SK-N-SH (cell line): ENCODE data around the gene TTC27. TPM values are rescaled to one million over a fixed set of nuclear protein-coding genes. Genes with fewer than 3 reads are reported as not detected.

Experiments
- CTCF ChIA-PET: fragments of 300-600, 350-600 bp; formaldehyde crosslinking; extraction: SDS; loops from one replicate; lab custom pipeline; 2021; lab: Yijun Ruan, JAX
- POLR2A ChIA-PET: fragments of 350-600 bp; sonication (Branson Sonifier 250); formaldehyde crosslinking; extraction: SDS; loops from one replicate; lab custom pipeline; 2020; ENCODE audit warnings: antibody characterized with exemption, inconsistent platforms; lab: Yijun Ruan, JAX
- DNase-seq: peaks from one replicate; pipeline ENCODE4 v3.0.0; 2012
- H2AFZ ChIP-seq: fragments of 200-600 bp; sonication (generic); 2 replicates; pipeline ENCODE4 v1.8.1; 2016; ENCODE audit warnings: antibody characterized with exemption, mild to moderate bottlenecking, low read depth
- H3F3A ChIP-seq: fragments of 200-600 bp; sonication (generic); replicated peaks from 2 replicates; pipeline ENCODE3; 2016; ENCODE audit warnings: antibody characterized with exemption, mild to moderate bottlenecking; ENCODE audit not compliant: insufficient read depth
- H3K27ac ChIP-seq, 2 experiments: fragments of 200-500 bp in 1 of 2; fragments of 200-600 bp in 1 of 2; sonication (Bioruptor generic) in 1 of 2; sonication (generic), shearing (Covaris generic) in 1 of 2; 2 replicates each; pipeline versions ENCODE4 v1.5.1 to v1.6.1; 2014 to 2016; ENCODE audit warnings: low read depth in 2 of 2, inconsistent platforms in 1 of 2, low read length in 1 of 2, mild to moderate bottlenecking in 1 of 2, mixed read lengths in 1 of 2
- H3K27me3 ChIP-seq: fragments of 200-600 bp; sonication (generic), shearing (Covaris generic); 2 replicates; pipeline ENCODE4 v1.6.1; 2016; ENCODE audit warnings: mixed run types; ENCODE audit not compliant: insufficient read depth
- H3K36me3 ChIP-seq, 2 experiments: fragments of 200-500 bp in 1 of 2; fragments of 200-600 bp in 1 of 2; sonication (Bioruptor generic) in 1 of 2; sonication (generic) in 1 of 2; replicated peaks in 1 of 2; 2 replicates each; pipeline versions ENCODE3 to v1.5.1; 2014 to 2016; ENCODE audit warnings: low read length in 1 of 2, mild to moderate bottlenecking in 1 of 2; ENCODE audit not compliant: insufficient read depth in 2 of 2, control insufficient read depth in 1 of 2
- H3K4me1 ChIP-seq, 2 experiments: fragments of 200-500 bp in 1 of 2; fragments of 200-600 bp in 1 of 2; sonication (Bioruptor generic) in 1 of 2; sonication (generic), shearing (Covaris generic) in 1 of 2; 2 replicates each; pipeline versions ENCODE4 v1.5.1 to v1.6.1; 2014 to 2016; ENCODE audit warnings: low read depth in 1 of 2, low read length in 1 of 2, mixed run types in 1 of 2; ENCODE audit not compliant: insufficient read depth in 2 of 2, control insufficient read depth in 1 of 2
- H3K4me2 ChIP-seq: fragments of 200-600 bp; sonication (generic), shearing (Covaris generic); 2 replicates; pipeline ENCODE4 v1.6.1; 2017; ENCODE audit warnings: mixed run types
- H3K4me3 ChIP-seq, 2 experiments: fragments of 200-500 bp in 1 of 2; fragments of 200-600 bp in 1 of 2; sonication (Bioruptor generic) in 1 of 2; sonication (generic), shearing (Covaris generic) in 1 of 2; 2 replicates each; pipeline versions ENCODE4 v1.5.1 to v1.8.1; 2014 to 2016; ENCODE audit warnings: low read depth in 2 of 2, inconsistent platforms in 1 of 2, low read length in 1 of 2, mild to moderate bottlenecking in 1 of 2, mixed read lengths in 1 of 2, moderate library complexity in 1 of 2
- H3K79me2 ChIP-seq: fragments of 200-600 bp; sonication (generic); 2 replicates; pipeline ENCODE4 v1.8.1; 2017; ENCODE audit warnings: mild to moderate bottlenecking; ENCODE audit not compliant: insufficient read depth
- H3K9ac ChIP-seq: fragments of 200-600 bp; sonication (generic); 2 replicates; pipeline ENCODE4 v1.6.1; 2017; ENCODE audit warnings: mixed run types
- H3K9me2 ChIP-seq: fragments of 200-600 bp; sonication (generic); 2 replicates; pipeline ENCODE4 v1.6.1; 2017; ENCODE audit warnings: mixed run types
- H3K9me3 ChIP-seq: fragments of 200-600 bp; sonication (generic); 2 replicates; pipeline ENCODE4 v1.6.1; 2017; ENCODE audit warnings: mixed run types, mild to moderate bottlenecking, moderate library complexity
- H4K20me1 ChIP-seq: fragments of 200-600 bp; sonication (generic); 2 replicates; pipeline ENCODE4 v1.6.1; 2017; ENCODE audit warnings: mild to moderate bottlenecking, mixed run types; ENCODE audit not compliant: insufficient read depth
- CHD2 ChIP-seq: fragments of 150-350 bp; IDR thresholded peaks from 2 replicates; pipeline ENCODE4 v1.6.1; 2018; ENCODE audit warnings: low read length; ENCODE audit not compliant: partially characterized antibody
- ELF1 ChIP-seq: IDR thresholded peaks from 2 replicates; pipeline ENCODE4 v1.4.0; 2012
- EP300 ChIP-seq, 2 experiments: IDR thresholded peaks; 2 replicates each; pipeline versions ENCODE4 v1.4.0 to v1.6.1; 2012; ENCODE audit warnings: borderline replicate concordance in 1 of 2, low read depth in 1 of 2, low read length in 1 of 2
- FOXJ3 ChIP-seq: sonication (generic); formaldehyde crosslinking; IDR thresholded peaks from 2 replicates; pipeline ENCODE4 v1.5.1; 2020; ENCODE audit warnings: mild to moderate bottlenecking, missing genetic modification reagents
- GATA2 ChIP-seq: sonication (generic); formaldehyde crosslinking; IDR thresholded peaks from 2 replicates; pipeline ENCODE4 v1.5.0; 2020; ENCODE audit warnings: mild to moderate bottlenecking, missing genetic modification reagents
- JUND ChIP-seq: IDR thresholded peaks from 2 replicates; pipeline ENCODE4 v1.4.0; 2012
- MAX ChIP-seq: IDR thresholded peaks from 2 replicates; pipeline ENCODE4 v1.4.0; 2012; ENCODE audit warnings: low read depth
- MEF2A ChIP-seq: IDR thresholded peaks from 2 replicates; pipeline ENCODE4 v1.4.0; 2012; ENCODE audit warnings: low read depth, borderline replicate concordance
- NFIC ChIP-seq: IDR thresholded peaks from 2 replicates; pipeline ENCODE4 v1.4.0; 2012; ENCODE audit warnings: borderline replicate concordance
- RAD21 ChIP-seq: IDR thresholded peaks from 2 replicates; pipeline ENCODE4 v1.6.1; 2012; ENCODE audit warnings: mild to moderate bottlenecking, low read length
- RCOR1 ChIP-seq: fragments of 150-350 bp; IDR thresholded peaks from 2 replicates; pipeline ENCODE4 v1.6.1; 2017; ENCODE audit warnings: antibody characterized with exemption, low read length
- RFX5 ChIP-seq: IDR thresholded peaks from 2 replicates; pipeline ENCODE4 v1.6.1; 2012; ENCODE audit warnings: mild to moderate bottlenecking, improper control_type of control experiment, low read length
- RXRA ChIP-seq: IDR thresholded peaks from 2 replicates; pipeline ENCODE4 v1.4.0; 2012; ENCODE audit warnings: low read depth, mild to moderate bottlenecking, borderline replicate concordance
- SIN3A ChIP-seq: IDR thresholded peaks from 2 replicates; pipeline ENCODE4 v1.6.1; 2012; ENCODE audit warnings: low read depth, mild to moderate bottlenecking, low read length, moderate library complexity, borderline replicate concordance
- SMC3 ChIP-seq: IDR thresholded peaks from 2 replicates; pipeline ENCODE4 v1.6.1; 2012; ENCODE audit warnings: low read depth, low read length, improper control_type of control experiment
- TAF1 ChIP-seq: IDR thresholded peaks from 2 replicates; pipeline ENCODE4 v1.6.1; 2012; ENCODE audit warnings: low read depth, mild to moderate bottlenecking, low read length, moderate library complexity, borderline replicate concordance
- TCF12 ChIP-seq: IDR thresholded peaks from 2 replicates; pipeline ENCODE4 v1.4.0; 2012
- TEAD4 ChIP-seq: IDR thresholded peaks from 2 replicates; pipeline ENCODE4 v1.4.0; 2012; ENCODE audit warnings: mild to moderate bottlenecking, borderline replicate concordance; ENCODE audit not compliant: insufficient read depth
- WGBS: methylation state at CpG from one replicate; pipeline ENCODE4 v1.1.6; 2017; ENCODE audit warnings: low lambda C conversion rate; 5-methylcytosine and 5-hydroxymethylcytosine counted together
- polyA plus RNA-seq, 3 experiments: library from polyadenylated mRNA; depleted of rRNA; stranded (reverse); fragments of >200 nt; gene quantifications; 2 replicates each; pipeline ENCODE4 v1.2.3, GENCODE V29; 2012
- TF ChIP-seq, protein P1 (sequence below): IDR thresholded peaks from 2 replicates; pipeline ENCODE4 v1.4.0; 2012; ENCODE audit warnings: low read depth, borderline replicate concordance
- TF ChIP-seq, protein P2 (sequence below): fragments of 150-350 bp; IDR thresholded peaks from 2 replicates; pipeline ENCODE4 v1.6.1; 2017; ENCODE audit warnings: antibody characterized with exemption, low read length, low read depth, borderline replicate concordance
- TF ChIP-seq, protein P3 (sequence below): IDR thresholded peaks from 2 replicates; pipeline ENCODE4; 2012
- TF ChIP-seq, protein P4 (sequence below): IDR thresholded peaks from 2 replicates; pipeline ENCODE4 v1.4.0; 2012; ENCODE audit warnings: low read depth, borderline replicate concordance

Gene TTC27
- polyA plus RNA-seq, 1 of the 3 experiments (the other 2 are of a cell fraction) = 14.4 TPM

- Histone ChIP-seq H3K27me3 (no peaks in the 10 kb centered on the region), H3K4me3 (no peak overlapping the region), H4K20me1 (no peaks in the 10 kb centered on the region), H3K79me2 (no peaks in the 10 kb centered on the region), H3F3A (no peaks in the 10 kb centered on the region), H3K27ac (no peak overlapping the region), H3K9ac (no peak overlapping the region), H3K9me2 (no peaks in the 10 kb centered on the region), H3K9me3 (peaks cover 16% of the 10 kb centered on the region; the same call in 1 of the 2 replicates), H3K4me2 (no peak overlapping the region), H2AFZ (no peak overlapping the region), H3K36me3 (peaks cover 16 to 47% of the 10 kb centered on the region in 2 experiments), H3K4me1 (no peaks in the 10 kb centered on the region; a peak in 2 of 4 replicates)
- TF ChIP-seq, protein P1, sequence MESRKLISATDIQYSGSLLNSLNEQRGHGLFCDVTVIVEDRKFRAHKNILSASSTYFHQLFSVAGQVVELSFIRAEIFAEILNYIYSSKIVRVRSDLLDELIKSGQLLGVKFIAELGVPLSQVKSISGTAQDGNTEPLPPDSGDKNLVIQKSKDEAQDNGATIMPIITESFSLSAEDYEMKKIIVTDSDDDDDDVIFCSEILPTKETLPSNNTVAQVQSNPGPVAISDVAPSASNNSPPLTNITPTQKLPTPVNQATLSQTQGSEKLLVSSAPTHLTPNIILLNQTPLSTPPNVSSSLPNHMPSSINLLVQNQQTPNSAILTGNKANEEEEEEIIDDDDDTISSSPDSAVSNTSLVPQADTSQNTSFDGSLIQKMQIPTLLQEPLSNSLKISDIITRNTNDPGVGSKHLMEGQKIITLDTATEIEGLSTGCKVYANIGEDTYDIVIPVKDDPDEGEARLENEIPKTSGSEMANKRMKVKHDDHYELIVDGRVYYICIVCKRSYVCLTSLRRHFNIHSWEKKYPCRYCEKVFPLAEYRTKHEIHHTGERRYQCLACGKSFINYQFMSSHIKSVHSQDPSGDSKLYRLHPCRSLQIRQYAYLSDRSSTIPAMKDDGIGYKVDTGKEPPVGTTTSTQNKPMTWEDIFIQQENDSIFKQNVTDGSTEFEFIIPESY = no peak
- TF ChIP-seq GATA2 = no peak
- TF ChIP-seq ELF1 = no peak
- no peak for TF ChIP-seq NFIC
- TF ChIP-seq MEF2A = no peak
- TF ChIP-seq RAD21 = no peak
- TF ChIP-seq FOXJ3 (CRISPR knock-in tag) = no peak
- no peak for TF ChIP-seq EP300 (IDR thresholded peaks at IDR 0.05; ENCODE audit: borderline replicate concordance in 1 of 2, low read depth in 1 of 2, low read length in 1 of 2)
- no peak for TF ChIP-seq RFX5
- no peak for TF ChIP-seq RCOR1
- TF ChIP-seq CHD2 = no peak
- TF ChIP-seq SMC3 = no peak
- no peak for TF ChIP-seq RXRA
- TF ChIP-seq TAF1 = no peak
- TF ChIP-seq TCF12 = no peak
- ChIA-PET POLR2A (no interaction called here), CTCF (interaction anchor here (1.0 to 7.6 kb wide), 4 partner anchors 9 to 256 kb away, joined by 3 to 75 read pairs (median 4); no protein-coding TSS in a partner anchor)
- 94% methylated on average over 6 of the region's 6 CpGs for WGBS
- no peak for DNase-seq
These were observed 149.9 kb downstream of the TTC27 start for GRCh38 chr2:32777714-32778113.

DNA sequence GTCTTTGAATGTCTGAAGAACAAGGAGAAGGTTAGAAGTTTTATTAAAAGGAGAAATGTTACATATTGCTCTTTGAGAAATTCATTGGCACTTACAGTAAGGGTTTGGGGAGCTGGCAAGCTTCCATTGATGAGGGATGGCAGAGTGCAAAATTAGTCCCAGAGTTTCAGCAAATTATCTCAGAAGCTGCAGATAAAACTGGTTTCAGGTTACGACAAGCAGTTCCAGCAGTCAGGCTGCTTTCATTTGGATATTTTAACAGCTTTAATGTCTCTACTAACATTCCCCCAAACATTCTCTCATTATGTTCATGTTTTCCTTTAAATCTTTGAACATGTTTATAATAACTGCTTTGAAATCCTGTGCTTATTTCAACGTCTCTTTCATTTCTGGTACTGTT is 153.1 kb downstream of the TTC27 start:
- Histone ChIP-seq H3K4me3 (no peak overlapping the region), H3K79me2 (no peaks in the 10 kb centered on the region; the same call in 1 of the 2 replicates), H3K9ac (no peak overlapping the region), H3K9me3 (peaks cover 16% of the 10 kb centered on the region; the same call in 1 of the 2 replicates), H3K27ac (no peak overlapping the region), H3K36me3 (peaks cover 30 to 68% of the 10 kb centered on the region in 2 experiments), H2AFZ (no peak overlapping the region), H3K4me2 (no peak overlapping the region), H3F3A (no peaks in the 10 kb centered on the region), H4K20me1 (no peaks in the 10 kb centered on the region), H3K27me3 (no peaks in the 10 kb centered on the region), H3K9me2 (no peaks in the 10 kb centered on the region), H3K4me1 (no peaks in the 10 kb centered on the region; a peak in 1 of 4 replicates)
- CTCF ChIA-PET = interaction anchor here (0.6 to 1.4 kb wide), 2 partner anchors 253 to 490 kb away, joined by 3 to 4 read pairs; no protein-coding TSS in a partner anchor
- WGBS = 90% methylated on average over 2 of the region's 2 CpGs
- POLR2A ChIA-PET = no interaction called here
- DNase-seq = no peak
- TF ChIP-seq, protein P2, sequence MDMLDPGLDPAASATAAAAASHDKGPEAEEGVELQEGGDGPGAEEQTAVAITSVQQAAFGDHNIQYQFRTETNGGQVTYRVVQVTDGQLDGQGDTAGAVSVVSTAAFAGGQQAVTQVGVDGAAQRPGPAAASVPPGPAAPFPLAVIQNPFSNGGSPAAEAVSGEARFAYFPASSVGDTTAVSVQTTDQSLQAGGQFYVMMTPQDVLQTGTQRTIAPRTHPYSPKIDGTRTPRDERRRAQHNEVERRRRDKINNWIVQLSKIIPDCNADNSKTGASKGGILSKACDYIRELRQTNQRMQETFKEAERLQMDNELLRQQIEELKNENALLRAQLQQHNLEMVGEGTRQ = no peak
- TF ChIP-seq, protein P3, sequence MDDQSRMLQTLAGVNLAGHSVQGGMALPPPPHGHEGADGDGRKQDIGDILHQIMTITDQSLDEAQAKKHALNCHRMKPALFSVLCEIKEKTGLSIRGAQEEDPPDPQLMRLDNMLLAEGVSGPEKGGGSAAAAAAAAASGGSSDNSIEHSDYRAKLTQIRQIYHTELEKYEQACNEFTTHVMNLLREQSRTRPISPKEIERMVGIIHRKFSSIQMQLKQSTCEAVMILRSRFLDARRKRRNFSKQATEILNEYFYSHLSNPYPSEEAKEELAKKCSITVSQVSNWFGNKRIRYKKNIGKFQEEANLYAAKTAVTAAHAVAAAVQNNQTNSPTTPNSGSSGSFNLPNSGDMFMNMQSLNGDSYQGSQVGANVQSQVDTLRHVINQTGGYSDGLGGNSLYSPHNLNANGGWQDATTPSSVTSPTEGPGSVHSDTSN = no peak
- TF ChIP-seq, protein P1 = no peak
- TF ChIP-seq ELF1 = no peak
- no peak for TF ChIP-seq MAX
- no peak for TF ChIP-seq TEAD4
- TF ChIP-seq NFIC = no peak
- TF ChIP-seq RCOR1 = no peak
- TF ChIP-seq RXRA = no peak
- TF ChIP-seq JUND = no peak
- TF ChIP-seq, protein P4, sequence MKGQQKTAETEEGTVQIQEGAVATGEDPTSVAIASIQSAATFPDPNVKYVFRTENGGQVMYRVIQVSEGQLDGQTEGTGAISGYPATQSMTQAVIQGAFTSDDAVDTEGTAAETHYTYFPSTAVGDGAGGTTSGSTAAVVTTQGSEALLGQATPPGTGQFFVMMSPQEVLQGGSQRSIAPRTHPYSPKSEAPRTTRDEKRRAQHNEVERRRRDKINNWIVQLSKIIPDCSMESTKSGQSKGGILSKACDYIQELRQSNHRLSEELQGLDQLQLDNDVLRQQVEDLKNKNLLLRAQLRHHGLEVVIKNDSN = no peak
- no peak for TF ChIP-seq SMC3
- no peak for TF ChIP-seq TAF1
- TF ChIP-seq SIN3A = no peak
- TF ChIP-seq RAD21 = no peak
